Liver (tissue), 9 donors: Measurements from ENCODE around the gene RIC3. TPM values are rescaled to one million over a fixed set of nuclear protein-coding genes. Genes with fewer than 3 reads are reported as not detected.

Experiments
- DNase-seq: peaks from one replicate; pipeline ENCODE4 v3.0.0-alpha.2; 2017; ENCODE audit warnings: low spot score
- H3K27ac ChIP-seq, 2 donors: one replicate each; pipeline ENCODE4 v1.7.0; 2013; ENCODE audit warnings: inconsistent platforms in 2 of 2, low read length in 2 of 2, control low read depth in 1 of 2, low read depth in 1 of 2, mild to moderate bottlenecking in 1 of 2
- H3K27me3 ChIP-seq, 4 donors: one replicate each; pipeline versions ENCODE4 v1.6.1 to v1.7.0; 2013; ENCODE audit warnings: low read length in 3 of 4, inconsistent platforms in 1 of 4, mild to moderate bottlenecking in 1 of 4, moderate library complexity in 1 of 4; ENCODE audit not compliant: control insufficient read depth in 4 of 4, insufficient read depth in 4 of 4
- H3K36me3 ChIP-seq, 4 donors: one replicate each; pipeline versions ENCODE4 v1.6.1 to v1.7.0; 2013; ENCODE audit warnings: low read length in 3 of 4, mild to moderate bottlenecking in 3 of 4, low read depth in 1 of 4, moderate library complexity in 1 of 4; ENCODE audit not compliant: control insufficient read depth in 4 of 4, insufficient read depth in 3 of 4
- H3K4me1 ChIP-seq, 4 donors: one replicate each; pipeline versions ENCODE4 v1.6.1 to v1.7.0; 2013; ENCODE audit warnings: low read length in 3 of 4, mild to moderate bottlenecking in 3 of 4, moderate library complexity in 1 of 4; ENCODE audit not compliant: control insufficient read depth in 4 of 4, insufficient read depth in 4 of 4
- H3K4me3 ChIP-seq, 3 donors: one replicate each; pipeline versions ENCODE4 v1.6.1 to v1.7.0; 2013; ENCODE audit warnings: low read length in 3 of 3, control low read depth in 1 of 3, low read depth in 1 of 3, mild to moderate bottlenecking in 1 of 3
- H3K9ac ChIP-seq, 2 donors: one replicate each; pipeline ENCODE4 v1.7.0; 2013; ENCODE audit warnings: low read length in 2 of 2, mild to moderate bottlenecking in 2 of 2, moderate library complexity in 2 of 2, control low read depth in 1 of 2, low read depth in 1 of 2
- H3K9me3 ChIP-seq, 4 donors: one replicate each; pipeline versions ENCODE4 v1.6.1 to v1.7.0; 2013; ENCODE audit warnings: low read length in 3 of 4; ENCODE audit not compliant: control insufficient read depth in 4 of 4
- CTCF ChIP-seq: fragments of 150-350 bp; IDR thresholded peaks from 2 replicates; pipeline ENCODE4 v1.5.1; 2017; ENCODE audit warnings: improper control_type of control experiment, low read depth, low read length; ENCODE audit not compliant: missing input control
- FOXA1 ChIP-seq: IDR thresholded peaks from 2 replicates; pipeline ENCODE4 v1.6.1; 2016; ENCODE audit warnings: antibody characterized with exemption
- FOXA2 ChIP-seq: IDR thresholded peaks from 2 replicates; pipeline ENCODE4 v1.6.1; 2016; ENCODE audit warnings: antibody characterized with exemption
- GABPA ChIP-seq, 2 donors: IDR thresholded peaks in 1 of 2; conservative IDR thresholded peaks in 1 of 2; 2 replicates each; pipeline ENCODE4 v1.6.1; 2016; ENCODE audit warnings: antibody characterized with exemption in 2 of 2, mild to moderate bottlenecking in 1 of 2, moderate library complexity in 1 of 2
- HNF4A ChIP-seq, 2 donors: conservative IDR thresholded peaks; 2 replicates each; pipeline ENCODE4 v1.6.1; 2016; ENCODE audit warnings: antibody characterized with exemption in 2 of 2, mild to moderate bottlenecking in 2 of 2
- HNF4G ChIP-seq: IDR thresholded peaks from 2 replicates; pipeline ENCODE4 v1.6.1; 2016; ENCODE audit warnings: antibody characterized with exemption
- NR2F2 ChIP-seq: IDR thresholded peaks from 2 replicates; pipeline ENCODE4 v1.6.1; 2016; ENCODE audit warnings: antibody characterized with exemption
- RAD21 ChIP-seq, 2 donors: IDR thresholded peaks; 2 replicates each; pipeline ENCODE4 v1.6.1; 2016; ENCODE audit warnings: antibody characterized with exemption in 2 of 2, mild to moderate bottlenecking in 2 of 2
- RXRA ChIP-seq, 2 donors: IDR thresholded peaks; 2 replicates each; pipeline ENCODE4 v1.6.1; 2017 to 2018; ENCODE audit warnings: antibody characterized with exemption in 2 of 2, mild to moderate bottlenecking in 1 of 2
- SP1 ChIP-seq: IDR thresholded peaks from 2 replicates; pipeline ENCODE4 v1.6.1; 2018; ENCODE audit warnings: antibody characterized with exemption, mild to moderate bottlenecking
- TAF1 ChIP-seq: conservative IDR thresholded peaks from 2 replicates; pipeline ENCODE4 v1.6.1; 2016; ENCODE audit warnings: antibody characterized with exemption, mild to moderate bottlenecking
- YY1 ChIP-seq: IDR thresholded peaks from 2 replicates; pipeline ENCODE4 v1.6.1; 2016; ENCODE audit warnings: antibody characterized with exemption, mild to moderate bottlenecking
- WGBS: extraction: QIAGEN DNeasy Blood & Tissue Kit; methylation state at CpG from one replicate; pipeline ENCODE4 v1.1.7; 2013; 5-methylcytosine and 5-hydroxymethylcytosine counted together
- polyA plus RNA-seq, 2 donors: library from polyadenylated mRNA; stranded (reverse) in 1 of 2; unstranded in 1 of 2; fragments of 200-250 nt in 1 of 2; fragments of >200 nt in 1 of 2; fragmentation: Nextera tagmentation in 1 of 2; extraction: Ambion mirVana in 1 of 2; gene quantifications; one replicate each; pipeline versions ENCODE4 v1.2.1 to v1.2.3, GENCODE V29; 2013 to 2015
- total RNA-seq, 2 donors: library from RNA; depleted of rRNA; stranded (reverse); fragments of >200 nt; gene quantifications; one replicate each; pipeline ENCODE4 v1.2.3, GENCODE V29; 2014
- TF ChIP-seq, protein P1 (sequence below): IDR thresholded peaks from 2 replicates; pipeline ENCODE4 v1.6.1; 2016; ENCODE audit warnings: antibody characterized with exemption, mild to moderate bottlenecking
- TF ChIP-seq, protein P2 (sequence below): IDR thresholded peaks from 2 replicates; pipeline ENCODE4 v1.6.1; 2016; ENCODE audit warnings: antibody characterized with exemption
- TF ChIP-seq, protein P3 (sequence below): IDR thresholded peaks from 2 replicates; pipeline ENCODE4 v1.6.1; 2016; ENCODE audit warnings: antibody characterized with exemption
- TF ChIP-seq, protein P4 (sequence below): IDR thresholded peaks from 2 replicates; pipeline ENCODE4 v1.6.1; 2016; ENCODE audit warnings: antibody characterized with exemption
- donor health status: healthy.
- donor health status: healthy.
- donor health status: healthy.
- donor health status: healthy.
- donor health status: healthy.

The RIC3 gene
- total and polyA plus RNA-seq, 4 donors, result 0.89 to 9.8 (median 4.5) TPM

DNA sequence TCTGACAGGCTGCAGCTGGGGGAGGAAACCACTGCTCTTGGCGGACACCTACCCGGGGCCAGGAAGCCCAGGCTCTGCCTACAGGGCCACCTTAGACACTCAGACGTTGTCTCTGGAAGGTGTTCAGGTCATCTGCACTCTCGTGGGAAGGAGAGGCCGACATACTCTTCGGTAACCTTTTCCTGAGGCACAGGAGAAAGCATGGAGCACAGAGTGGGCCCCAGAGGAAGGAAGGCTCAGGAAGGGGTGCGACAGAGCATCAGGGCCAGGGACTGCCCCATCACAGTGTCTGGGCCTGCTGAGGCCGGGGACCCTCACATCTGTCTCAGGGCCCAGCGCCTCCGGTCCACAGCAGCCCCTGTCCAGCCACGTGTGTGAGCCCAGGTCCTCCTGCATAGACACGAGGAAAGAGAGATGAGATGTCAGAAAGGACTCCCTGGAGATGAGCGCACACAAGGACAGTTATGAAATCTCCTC, 106.0 kb downstream of the RIC3 start:
- no peaks in the 10 kb centered on the region for H3K9me3 ChIP-seq
- no peaks in the 10 kb centered on the region for H3K4me1 ChIP-seq
- H3K9ac ChIP-seq, result no peak overlapping the region
- TF ChIP-seq FOXA1 (no peak), HNF4G (no peak), NR2F2 (no peak), YY1 (no peak), RXRA (IDR thresholded peaks at IDR 0.05) (no peak), RAD21 (IDR thresholded peaks at IDR 0.05) (no peak), SP1 (no peak), HNF4A (conservative IDR thresholded peaks at IDR 0.05) (no peak), TAF1 (no peak)
- TF ChIP-seq, protein P1, sequence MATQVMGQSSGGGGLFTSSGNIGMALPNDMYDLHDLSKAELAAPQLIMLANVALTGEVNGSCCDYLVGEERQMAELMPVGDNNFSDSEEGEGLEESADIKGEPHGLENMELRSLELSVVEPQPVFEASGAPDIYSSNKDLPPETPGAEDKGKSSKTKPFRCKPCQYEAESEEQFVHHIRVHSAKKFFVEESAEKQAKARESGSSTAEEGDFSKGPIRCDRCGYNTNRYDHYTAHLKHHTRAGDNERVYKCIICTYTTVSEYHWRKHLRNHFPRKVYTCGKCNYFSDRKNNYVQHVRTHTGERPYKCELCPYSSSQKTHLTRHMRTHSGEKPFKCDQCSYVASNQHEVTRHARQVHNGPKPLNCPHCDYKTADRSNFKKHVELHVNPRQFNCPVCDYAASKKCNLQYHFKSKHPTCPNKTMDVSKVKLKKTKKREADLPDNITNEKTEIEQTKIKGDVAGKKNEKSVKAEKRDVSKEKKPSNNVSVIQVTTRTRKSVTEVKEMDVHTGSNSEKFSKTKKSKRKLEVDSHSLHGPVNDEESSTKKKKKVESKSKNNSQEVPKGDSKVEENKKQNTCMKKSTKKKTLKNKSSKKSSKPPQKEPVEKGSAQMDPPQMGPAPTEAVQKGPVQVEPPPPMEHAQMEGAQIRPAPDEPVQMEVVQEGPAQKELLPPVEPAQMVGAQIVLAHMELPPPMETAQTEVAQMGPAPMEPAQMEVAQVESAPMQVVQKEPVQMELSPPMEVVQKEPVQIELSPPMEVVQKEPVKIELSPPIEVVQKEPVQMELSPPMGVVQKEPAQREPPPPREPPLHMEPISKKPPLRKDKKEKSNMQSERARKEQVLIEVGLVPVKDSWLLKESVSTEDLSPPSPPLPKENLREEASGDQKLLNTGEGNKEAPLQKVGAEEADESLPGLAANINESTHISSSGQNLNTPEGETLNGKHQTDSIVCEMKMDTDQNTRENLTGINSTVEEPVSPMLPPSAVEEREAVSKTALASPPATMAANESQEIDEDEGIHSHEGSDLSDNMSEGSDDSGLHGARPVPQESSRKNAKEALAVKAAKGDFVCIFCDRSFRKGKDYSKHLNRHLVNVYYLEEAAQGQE, result no peak
- TF ChIP-seq, protein P2, sequence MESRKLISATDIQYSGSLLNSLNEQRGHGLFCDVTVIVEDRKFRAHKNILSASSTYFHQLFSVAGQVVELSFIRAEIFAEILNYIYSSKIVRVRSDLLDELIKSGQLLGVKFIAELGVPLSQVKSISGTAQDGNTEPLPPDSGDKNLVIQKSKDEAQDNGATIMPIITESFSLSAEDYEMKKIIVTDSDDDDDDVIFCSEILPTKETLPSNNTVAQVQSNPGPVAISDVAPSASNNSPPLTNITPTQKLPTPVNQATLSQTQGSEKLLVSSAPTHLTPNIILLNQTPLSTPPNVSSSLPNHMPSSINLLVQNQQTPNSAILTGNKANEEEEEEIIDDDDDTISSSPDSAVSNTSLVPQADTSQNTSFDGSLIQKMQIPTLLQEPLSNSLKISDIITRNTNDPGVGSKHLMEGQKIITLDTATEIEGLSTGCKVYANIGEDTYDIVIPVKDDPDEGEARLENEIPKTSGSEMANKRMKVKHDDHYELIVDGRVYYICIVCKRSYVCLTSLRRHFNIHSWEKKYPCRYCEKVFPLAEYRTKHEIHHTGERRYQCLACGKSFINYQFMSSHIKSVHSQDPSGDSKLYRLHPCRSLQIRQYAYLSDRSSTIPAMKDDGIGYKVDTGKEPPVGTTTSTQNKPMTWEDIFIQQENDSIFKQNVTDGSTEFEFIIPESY, result no peak
- TF ChIP-seq, protein P3, sequence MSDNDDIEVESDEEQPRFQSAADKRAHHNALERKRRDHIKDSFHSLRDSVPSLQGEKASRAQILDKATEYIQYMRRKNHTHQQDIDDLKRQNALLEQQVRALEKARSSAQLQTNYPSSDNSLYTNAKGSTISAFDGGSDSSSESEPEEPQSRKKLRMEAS, result no peak
- H3K27ac ChIP-seq, result no peak overlapping the region
- WGBS, result 87% methylated on average over 13 of the region's 13 CpGs
- H3K36me3 ChIP-seq, result no peaks in the 10 kb centered on the region
- no peak for DNase-seq
- no peak overlapping the region for H3K4me3 ChIP-seq
- no peaks in the 10 kb centered on the region for H3K27me3 ChIP-seq

DNA sequence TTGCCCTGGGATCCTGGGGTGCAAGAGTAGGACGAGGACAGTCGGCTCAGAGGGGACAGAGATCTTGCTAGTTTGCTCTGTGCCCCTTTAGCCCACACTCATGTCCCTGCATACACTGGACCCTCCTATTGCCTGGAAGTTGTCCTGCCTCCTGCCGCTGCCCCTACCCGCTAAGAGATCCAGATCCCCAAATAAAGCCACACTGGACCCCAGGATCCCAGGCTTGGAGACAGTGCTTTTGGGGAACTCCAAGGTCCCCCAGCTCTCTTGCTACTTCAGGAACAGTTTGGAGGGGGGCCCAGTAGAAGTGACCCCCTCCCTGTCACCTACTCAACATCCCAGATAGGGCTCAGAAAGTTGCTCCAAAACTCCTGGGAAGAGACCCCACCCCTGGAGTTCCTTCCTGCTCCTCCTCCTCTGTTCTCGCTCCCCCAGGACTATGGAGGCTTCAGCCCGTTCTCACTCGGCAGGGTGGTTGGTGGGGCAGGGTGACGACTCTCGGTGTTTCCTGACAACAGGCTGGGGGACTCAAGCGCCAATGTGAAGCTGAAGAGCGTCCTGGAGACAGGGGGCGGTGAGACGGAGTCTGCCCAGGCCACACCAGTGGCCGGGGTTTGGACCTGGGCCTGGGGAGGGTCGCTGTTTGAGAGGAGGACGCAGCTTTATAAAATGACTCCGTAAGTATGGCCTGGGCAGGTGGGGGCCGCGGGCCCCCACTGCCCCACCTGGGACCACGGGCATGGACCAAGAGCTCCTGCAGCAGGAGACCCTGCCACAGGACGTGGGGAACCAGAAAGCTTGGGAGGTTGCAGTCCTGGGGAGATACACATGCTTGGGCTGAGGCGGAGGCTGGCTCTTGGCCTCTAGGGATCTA, 107.0 kb downstream of the RIC3 start:
- Histone ChIP-seq H3K27me3 (no peaks in the 10 kb centered on the region), H3K9me3 (no peaks in the 10 kb centered on the region), H3K27ac (no peak overlapping the region), H3K9ac (no peak overlapping the region), H3K4me1 (peaks cover 0 to 1% (median 0%) of the 10 kb centered on the region in 4 donors), H3K4me3 (no peak overlapping the region), H3K36me3 (no peaks in the 10 kb centered on the region)
- DNase-seq, result no peak
- WGBS, result 93% methylated on average over 22 of the region's 22 CpGs
- no peak for TF ChIP-seq NR2F2
- TF ChIP-seq HNF4G, result no peak
- TF ChIP-seq, protein P2, result no peak
- no peak for TF ChIP-seq FOXA2
- TF ChIP-seq RAD21 (IDR thresholded peaks at IDR 0.05), result no peak
- TF ChIP-seq, protein P3, result no peak
- TF ChIP-seq GABPA (IDR thresholded peaks at IDR 0.05 in 1 of 2, conservative IDR thresholded peaks at IDR 0.05 in 1 of 2), result no peak
- TF ChIP-seq CTCF, result no peak
- TF ChIP-seq, protein P1, result no peak
- TF ChIP-seq, protein P4, sequence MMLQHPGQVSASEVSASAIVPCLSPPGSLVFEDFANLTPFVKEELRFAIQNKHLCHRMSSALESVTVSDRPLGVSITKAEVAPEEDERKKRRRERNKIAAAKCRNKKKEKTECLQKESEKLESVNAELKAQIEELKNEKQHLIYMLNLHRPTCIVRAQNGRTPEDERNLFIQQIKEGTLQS, result no peak
